Measurements from ENCODE around the gene SYTL3. TPM values are rescaled to one million over a fixed set of nuclear protein-coding genes. Genes with fewer than 3 reads are reported as not detected.

SYTL3 gene
- polyA plus RNA-seq, 1 of the 3 experiments (the other 2 are of a cell fraction): 2.3 TPM

DNA sequence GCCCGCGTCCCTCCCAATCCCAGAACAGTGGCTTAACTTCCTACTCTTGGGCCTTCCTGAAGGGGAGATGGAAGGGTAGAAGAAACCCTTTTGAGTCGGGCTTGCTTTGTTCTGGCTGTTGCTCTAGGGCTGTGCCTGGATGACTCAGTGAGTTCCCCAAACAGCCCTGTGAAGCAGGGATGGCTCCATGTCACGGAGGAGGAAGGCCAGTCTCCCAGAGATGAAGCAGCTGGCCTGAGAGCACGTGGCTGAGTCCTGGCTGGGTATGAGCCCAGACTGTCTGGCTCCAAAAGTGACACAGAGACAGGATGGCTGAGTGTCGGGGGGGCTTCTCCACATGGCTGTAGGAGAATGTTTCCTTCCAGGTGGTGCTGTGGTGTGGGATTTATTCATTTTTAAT is 4.6 kb downstream of the SYTL3 start (continued):
- TF ChIP-seq, protein P1, sequence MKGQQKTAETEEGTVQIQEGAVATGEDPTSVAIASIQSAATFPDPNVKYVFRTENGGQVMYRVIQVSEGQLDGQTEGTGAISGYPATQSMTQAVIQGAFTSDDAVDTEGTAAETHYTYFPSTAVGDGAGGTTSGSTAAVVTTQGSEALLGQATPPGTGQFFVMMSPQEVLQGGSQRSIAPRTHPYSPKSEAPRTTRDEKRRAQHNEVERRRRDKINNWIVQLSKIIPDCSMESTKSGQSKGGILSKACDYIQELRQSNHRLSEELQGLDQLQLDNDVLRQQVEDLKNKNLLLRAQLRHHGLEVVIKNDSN (IDR thresholded peaks at IDR 0.05; ENCODE audit: borderline replicate concordance, low read depth): peak; percentile 76; the same call in 1 of the 2 replicates
- TF ChIP-seq RAD21 (IDR thresholded peaks at IDR 0.05; ENCODE audit: low read length): no peak
- no peak for TF ChIP-seq RCOR1 (IDR thresholded peaks at IDR 0.05; ENCODE audit: low read length)
- peak; percentile 35; the same call in 1 of the 2 replicates for TF ChIP-seq RXRA (IDR thresholded peaks at IDR 0.05; ENCODE audit: borderline replicate concordance, low read depth)
- TF ChIP-seq RFX5 (IDR thresholded peaks at IDR 0.05; ENCODE audit: low read length): no peak
- 0 out of 2 replicates have a peak, but pooled peaks have one; percentile 48 for TF ChIP-seq YY1 (IDR thresholded peaks at IDR 0.05; ENCODE audit: low read depth)
- no peak for TF ChIP-seq EZH2phosphoT487 (IDR thresholded peaks at IDR 0.05; ENCODE audit: borderline replicate concordance, low read depth)
- no peak for TF ChIP-seq NRF1 (IDR thresholded peaks at IDR 0.05; ENCODE audit: low read depth, low read length)
- peak; percentile 76 for TF ChIP-seq SIN3A (IDR thresholded peaks at IDR 0.05; ENCODE audit: borderline replicate concordance, low read depth, low read length)
- peak; percentile 92 for TF ChIP-seq PBX3 (IDR thresholded peaks at IDR 0.05)
- TF ChIP-seq TAF1 (IDR thresholded peaks at IDR 0.05; ENCODE audit: borderline replicate concordance, low read depth, low read length): no peak; the same call in 1 of the 2 replicates
- TF ChIP-seq SMC3 (IDR thresholded peaks at IDR 0.05; ENCODE audit: low read depth, low read length): no peak
- no peak for TF ChIP-seq FOXJ3 (CRISPR knock-in tag; IDR thresholded peaks at IDR 0.05)
- no peak for TF ChIP-seq GABPA (IDR thresholded peaks at IDR 0.05; ENCODE audit: low read depth)
- TF ChIP-seq TCF12 (IDR thresholded peaks at IDR 0.05): peak; percentile 98
- peak; percentile 78; the same call in 1 of the 2 replicates for TF ChIP-seq POLR2AphosphoS5 (IDR thresholded peaks at IDR 0.05; ENCODE audit: low read depth, low read length)
- peak; percentile 67; the same call in 1 of the 2 replicates for TF ChIP-seq FOSL2 (IDR thresholded peaks at IDR 0.05; ENCODE audit: borderline replicate concordance, low read depth)
- TF ChIP-seq MEF2A (IDR thresholded peaks at IDR 0.05; ENCODE audit: borderline replicate concordance, low read depth): no peak; the same call in 1 of the 2 replicates
- peak; percentile 76 for TF ChIP-seq NFIC (IDR thresholded peaks at IDR 0.05; ENCODE audit: borderline replicate concordance)
- TF ChIP-seq USF2 (IDR thresholded peaks at IDR 0.05; ENCODE audit: borderline replicate concordance, low read depth, low read length): peak; percentile 14; the same call in 1 of the 2 replicates
- TF ChIP-seq, protein P2, sequence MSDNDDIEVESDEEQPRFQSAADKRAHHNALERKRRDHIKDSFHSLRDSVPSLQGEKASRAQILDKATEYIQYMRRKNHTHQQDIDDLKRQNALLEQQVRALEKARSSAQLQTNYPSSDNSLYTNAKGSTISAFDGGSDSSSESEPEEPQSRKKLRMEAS (IDR thresholded peaks at IDR 0.05; ENCODE audit: low read depth): peak; percentile 99
- TF ChIP-seq, protein P3, sequence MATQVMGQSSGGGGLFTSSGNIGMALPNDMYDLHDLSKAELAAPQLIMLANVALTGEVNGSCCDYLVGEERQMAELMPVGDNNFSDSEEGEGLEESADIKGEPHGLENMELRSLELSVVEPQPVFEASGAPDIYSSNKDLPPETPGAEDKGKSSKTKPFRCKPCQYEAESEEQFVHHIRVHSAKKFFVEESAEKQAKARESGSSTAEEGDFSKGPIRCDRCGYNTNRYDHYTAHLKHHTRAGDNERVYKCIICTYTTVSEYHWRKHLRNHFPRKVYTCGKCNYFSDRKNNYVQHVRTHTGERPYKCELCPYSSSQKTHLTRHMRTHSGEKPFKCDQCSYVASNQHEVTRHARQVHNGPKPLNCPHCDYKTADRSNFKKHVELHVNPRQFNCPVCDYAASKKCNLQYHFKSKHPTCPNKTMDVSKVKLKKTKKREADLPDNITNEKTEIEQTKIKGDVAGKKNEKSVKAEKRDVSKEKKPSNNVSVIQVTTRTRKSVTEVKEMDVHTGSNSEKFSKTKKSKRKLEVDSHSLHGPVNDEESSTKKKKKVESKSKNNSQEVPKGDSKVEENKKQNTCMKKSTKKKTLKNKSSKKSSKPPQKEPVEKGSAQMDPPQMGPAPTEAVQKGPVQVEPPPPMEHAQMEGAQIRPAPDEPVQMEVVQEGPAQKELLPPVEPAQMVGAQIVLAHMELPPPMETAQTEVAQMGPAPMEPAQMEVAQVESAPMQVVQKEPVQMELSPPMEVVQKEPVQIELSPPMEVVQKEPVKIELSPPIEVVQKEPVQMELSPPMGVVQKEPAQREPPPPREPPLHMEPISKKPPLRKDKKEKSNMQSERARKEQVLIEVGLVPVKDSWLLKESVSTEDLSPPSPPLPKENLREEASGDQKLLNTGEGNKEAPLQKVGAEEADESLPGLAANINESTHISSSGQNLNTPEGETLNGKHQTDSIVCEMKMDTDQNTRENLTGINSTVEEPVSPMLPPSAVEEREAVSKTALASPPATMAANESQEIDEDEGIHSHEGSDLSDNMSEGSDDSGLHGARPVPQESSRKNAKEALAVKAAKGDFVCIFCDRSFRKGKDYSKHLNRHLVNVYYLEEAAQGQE (IDR thresholded peaks at IDR 0.05; ENCODE audit: low read depth, low read length): no peak
- TF ChIP-seq CHD2 (IDR thresholded peaks at IDR 0.05; ENCODE audit: low read length, partially characterized antibody): peak; percentile 24
